NT2/D1 (cell line): ENCODE data around the gene OR51F1.

Experiments used
- SUZ12 ChIP-seq: IDR thresholded peaks from 2 replicates; pipeline ENCODE4 v1.6.1; 2011; ENCODE audit not compliant: insufficient read length, insufficient read depth; ENCODE audit errors: extremely low read depth
- YY1 ChIP-seq: IDR thresholded peaks from 2 replicates; pipeline ENCODE4 v1.6.1; 2011; ENCODE audit not compliant: insufficient read length, insufficient read depth
- ZNF274 ChIP-seq: IDR thresholded peaks from 2 replicates; pipeline ENCODE4 v1.6.1; 2011; ENCODE audit warnings: mild to moderate bottlenecking, low read depth, low read length

- TF ChIP-seq YY1 (no peak), ZNF274 (no peak), SUZ12 (no peak)
These were observed 29.0 kb downstream of the OR51F1 start for GRCh38 chr11:4740735-4741134.
